BLaER1 treated with 17β-estradiol and CSF1 and Interleukin-3, amounts not matched to agents 10 nM and 100 nM (cell line): ENCODE results near the gene ZNF100.
"Not testable (repeated sequence)": the region's sequence is repeated elsewhere in the genome, so short reads cannot be mapped to it uniquely, and the experiment has no call there.

ENCODE experiments used
- H3K27ac ChIP-seq, 11 experiments: shearing (Covaris generic); formaldehyde crosslinking; 2 replicates each; pipeline ENCODE4 v1.8.1; 2022
- H3K27me3 ChIP-seq, 11 experiments: shearing (Covaris generic); formaldehyde crosslinking; 2 replicates each; pipeline ENCODE4 v1.8.1; 2022
- H3K36me3 ChIP-seq, 11 experiments: shearing (Covaris generic); formaldehyde crosslinking; 2 replicates each; pipeline ENCODE4 v1.8.1; 2022
- H3K4me1 ChIP-seq, 10 experiments: shearing (Covaris generic); formaldehyde crosslinking; 2 replicates each; pipeline ENCODE4 v1.8.1; 2022
- H3K4me2 ChIP-seq, 11 experiments: shearing (Covaris generic); formaldehyde crosslinking; 2 replicates each; pipeline ENCODE4 v1.8.1; 2022
- H3K4me3 ChIP-seq, 10 experiments: shearing (Covaris generic); formaldehyde crosslinking; 2 replicates each; pipeline ENCODE4 v1.8.1; 2022
- H3K9ac ChIP-seq, 11 experiments: shearing (Covaris generic); formaldehyde crosslinking; 2 replicates each; pipeline ENCODE4 v1.8.1; 2022
- H3K9me3 ChIP-seq, 11 experiments: shearing (Covaris generic); formaldehyde crosslinking; replicated peaks in 1 of 11; 2 replicates each; pipeline ENCODE4 v1.8.1; 2022
- H4K20me1 ChIP-seq, 11 experiments: shearing (Covaris generic); formaldehyde crosslinking; 2 replicates each; pipeline ENCODE4 v1.8.1; 2022
- Cebpa-rat ChIP-seq, 11 experiments: shearing (Covaris generic); IDR thresholded peaks; 2 replicates each; pipeline ENCODE4 v1.8.1; 2022

ZNF100 gene

DNA sequence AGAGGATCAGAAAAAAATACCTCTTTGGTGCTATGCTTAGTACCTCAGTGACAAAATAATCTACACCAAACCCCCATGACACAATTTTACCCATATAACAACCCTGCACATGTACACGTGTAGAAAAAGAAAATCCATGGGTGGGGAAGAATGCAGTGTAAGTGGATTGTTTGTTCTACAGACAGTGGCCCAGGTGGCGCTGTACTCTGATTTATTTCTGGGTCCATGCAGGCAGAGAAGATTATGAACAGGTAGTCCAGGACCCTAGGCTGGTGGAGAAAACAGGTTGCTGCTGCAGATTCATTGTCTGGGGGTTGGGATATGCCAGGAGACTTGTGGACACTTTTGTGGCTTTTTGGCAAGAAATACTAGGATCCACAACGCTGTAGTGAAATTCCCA, 9.1 kb downstream of the ZNF100 start:
- Histone ChIP-seq H3K9ac (no peak overlapping the region), H3K27me3 (no peaks in the 10 kb centered on the region), H3K9me3 (peaks cover 100% of the 10 kb centered on the region in 11 experiments), H3K27ac (no peak overlapping the region), H3K4me3 (peak overlapping the region in 3 of 10 experiments; percentile 1 to 21 (median 17); a peak in 1 of 20 replicates), H3K36me3 (peaks cover 99 to 100% (median 100%) of the 10 kb centered on the region in 11 experiments), H3K4me2 (no peak overlapping the region), H4K20me1 (no peaks in the 10 kb centered on the region; a peak in 1 of 22 replicates), H3K4me1 (no peaks in the 10 kb centered on the region)
- no peak for TF ChIP-seq Cebpa-rat (IDR thresholded peaks at IDR 0.05)

DNA sequence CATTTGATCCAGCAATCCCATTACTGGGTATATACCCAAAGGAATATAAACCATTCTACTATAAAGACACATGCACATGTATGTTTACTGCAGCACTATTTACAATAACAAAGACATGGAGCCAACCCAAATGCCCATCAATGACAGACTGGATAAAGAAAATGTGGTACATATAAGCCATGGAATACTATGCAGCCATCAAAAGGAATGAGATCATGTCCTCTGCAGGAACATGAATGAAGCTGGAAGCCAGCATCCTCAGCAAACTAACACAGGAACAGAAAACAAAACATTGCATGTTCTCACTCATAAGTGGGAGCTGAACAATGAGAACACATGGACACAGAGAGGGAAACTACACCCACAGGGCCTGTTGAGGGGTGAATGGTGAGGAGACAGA, 11.8 kb downstream of the ZNF100 start:
- peaks cover 100% of the 10 kb centered on the region in 11 experiments for H3K9me3 ChIP-seq
- H3K36me3 ChIP-seq, result peaks cover 99 to 100% (median 100%) of the 10 kb centered on the region in 11 experiments

DNA sequence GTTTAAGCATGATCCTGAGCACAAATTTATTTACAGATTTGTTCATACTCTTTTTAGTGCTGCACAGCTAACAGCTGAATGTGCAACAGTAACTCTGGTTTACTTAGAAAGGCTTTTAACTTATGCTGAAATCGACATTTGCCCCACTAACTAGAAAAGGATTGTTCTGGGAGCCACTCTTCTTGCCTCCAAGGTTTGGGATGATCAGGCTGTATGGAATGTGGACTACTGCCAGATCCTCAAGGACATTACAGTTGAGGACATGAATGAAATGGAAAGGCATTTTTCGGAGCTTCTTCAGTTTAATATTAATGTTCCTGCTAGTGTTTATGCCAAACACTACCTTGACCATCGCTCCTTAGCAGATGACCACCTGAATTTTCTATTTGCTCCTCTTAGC, 16.0 kb downstream of the ZNF100 start:
- peaks cover 99 to 100% (median 100%) of the 10 kb centered on the region in 11 experiments for H3K9me3 ChIP-seq
- TF ChIP-seq Cebpa-rat (IDR thresholded peaks at IDR 0.05), result no peak
- H3K4me2 ChIP-seq, result no peak overlapping the region
- H3K27ac ChIP-seq, result no peak overlapping the region
- no peaks in the 10 kb centered on the region; a peak in 1 of 22 replicates for H4K20me1 ChIP-seq
- peak overlapping the region in 3 of 10 experiments; percentile 11 to 38 (median 19); a peak in 3 of 20 replicates for H3K4me3 ChIP-seq
- H3K4me1 ChIP-seq, result no peaks in the 10 kb centered on the region
- H3K9ac ChIP-seq, result no peak overlapping the region
- peaks cover 99 to 100% (median 100%) of the 10 kb centered on the region in 11 experiments for H3K36me3 ChIP-seq
- H3K27me3 ChIP-seq, result no peaks in the 10 kb centered on the region

More for the DNA sequence above, 11.8 kb downstream of the ZNF100 start:
- H3K4me2 ChIP-seq, H3K4me1 ChIP-seq, H4K20me1 ChIP-seq, H3K27me3 ChIP-seq, H3K9ac ChIP-seq, H3K27ac ChIP-seq: not testable (repeated sequence)
- H3K4me3 ChIP-seq, result peak overlapping the region in 4 of 10 experiments; percentile 25 to 48 (median 32); a peak in 5 of 20 replicates

DNA sequence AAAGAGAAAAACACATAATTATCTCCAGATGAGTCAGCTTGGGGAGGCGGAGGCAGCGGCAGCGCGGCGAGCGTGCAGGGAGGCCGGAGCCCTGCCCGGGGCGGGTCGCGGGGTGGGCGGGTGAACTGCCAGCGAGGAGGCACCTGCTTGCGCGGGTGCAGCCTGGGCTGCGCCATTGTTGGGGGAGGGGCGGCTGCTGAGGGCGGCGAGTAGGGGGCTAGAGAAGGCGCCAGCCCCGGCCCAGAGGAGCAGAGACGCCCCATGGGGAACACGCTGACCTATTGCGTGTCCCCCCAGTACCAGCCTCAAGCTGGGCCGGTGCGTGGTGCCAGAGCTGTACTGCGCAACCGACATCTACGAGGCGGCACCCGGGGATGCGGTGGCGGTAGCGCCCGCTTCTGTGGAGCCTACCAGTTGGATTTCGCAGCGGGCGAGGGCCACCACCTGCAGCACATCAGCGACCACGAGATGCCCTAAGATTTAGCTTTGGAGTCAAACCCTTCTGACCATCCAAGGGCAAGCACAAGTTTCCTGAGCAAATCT, 16.7 kb downstream of the ZNF100 start:
- Histone ChIP-seq H3K27me3 (no peaks in the 10 kb centered on the region), H3K4me2 (no peak overlapping the region), H3K4me3 (peak overlapping the region in 5 of 10 experiments; percentile 11 to 38 (median 19); a peak in 5 of 20 replicates), H3K9ac (no peak overlapping the region), H4K20me1 (no peaks in the 10 kb centered on the region; a peak in 1 of 22 replicates), H3K27ac (no peak overlapping the region), H3K9me3 (peaks cover 99 to 100% (median 100%) of the 10 kb centered on the region in 11 experiments), H3K4me1 (no peaks in the 10 kb centered on the region), H3K36me3 (peaks cover 99 to 100% (median 100%) of the 10 kb centered on the region in 11 experiments)
- TF ChIP-seq Cebpa-rat (IDR thresholded peaks at IDR 0.05), result no peak

DNA sequence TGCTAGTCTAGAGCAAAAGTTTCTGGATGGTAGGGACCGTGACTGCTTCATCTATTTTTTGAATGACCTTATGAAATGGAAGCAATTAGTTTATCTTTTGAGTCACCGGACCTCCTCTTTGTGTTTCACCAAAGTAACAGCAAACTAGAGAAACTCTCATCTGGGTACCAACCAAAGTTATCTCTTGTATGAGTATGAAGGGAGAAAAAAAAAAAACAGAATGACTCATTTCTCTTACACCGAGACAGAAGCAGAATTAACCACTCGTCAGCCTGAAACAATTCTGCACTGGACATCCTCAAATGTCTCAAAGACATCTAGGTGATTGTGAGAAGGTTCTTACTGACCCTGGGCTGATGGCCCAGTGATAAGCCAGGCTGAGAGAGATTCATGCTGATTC, 18.3 kb downstream of the ZNF100 start:
- H3K9ac ChIP-seq, result no peak overlapping the region
- no peak overlapping the region for H3K4me3 ChIP-seq
- no peak for TF ChIP-seq Cebpa-rat (IDR thresholded peaks at IDR 0.05)
- peaks cover 97 to 100% (median 99%) of the 10 kb centered on the region in 11 experiments for H3K9me3 ChIP-seq
- peaks cover 98 to 100% (median 100%) of the 10 kb centered on the region in 11 experiments for H3K36me3 ChIP-seq
- H4K20me1 ChIP-seq, result no peaks in the 10 kb centered on the region; a peak in 1 of 22 replicates
- no peaks in the 10 kb centered on the region for H3K4me1 ChIP-seq
- H3K27ac ChIP-seq, result no peak overlapping the region
- no peak overlapping the region for H3K4me2 ChIP-seq
- H3K27me3 ChIP-seq, result no peaks in the 10 kb centered on the region

DNA sequence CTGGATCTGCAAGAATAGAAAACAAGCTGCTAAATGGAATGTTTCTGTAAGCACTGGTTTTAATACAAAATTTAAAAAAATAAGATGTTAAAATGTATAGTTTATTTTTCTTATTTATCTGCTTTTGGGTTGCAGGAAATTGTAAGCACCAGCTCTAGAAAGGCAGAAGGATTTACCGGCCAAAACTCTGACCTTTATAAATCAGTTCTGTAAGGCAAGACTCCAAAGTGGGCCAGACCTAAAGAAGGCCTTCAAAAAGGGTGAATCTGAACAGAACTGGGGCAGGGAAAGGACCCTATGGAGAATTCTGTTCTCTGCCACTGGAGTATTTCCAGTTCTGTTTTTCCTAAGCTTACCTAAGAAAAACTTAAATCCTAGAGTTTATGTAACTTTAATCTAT, 19.3 kb downstream of the ZNF100 start:
- Histone ChIP-seq H3K36me3 (peaks cover 98 to 100% (median 100%) of the 10 kb centered on the region in 11 experiments), H3K27ac (no peak overlapping the region), H3K4me2 (no peak overlapping the region), H3K9ac (no peak overlapping the region), H3K4me3 (no peak overlapping the region), H3K9me3 (peaks cover 97 to 100% (median 99%) of the 10 kb centered on the region in 11 experiments), H3K4me1 (no peaks in the 10 kb centered on the region), H4K20me1 (no peaks in the 10 kb centered on the region; a peak in 1 of 22 replicates), H3K27me3 (no peaks in the 10 kb centered on the region)
- TF ChIP-seq Cebpa-rat (IDR thresholded peaks at IDR 0.05), result no peak

DNA sequence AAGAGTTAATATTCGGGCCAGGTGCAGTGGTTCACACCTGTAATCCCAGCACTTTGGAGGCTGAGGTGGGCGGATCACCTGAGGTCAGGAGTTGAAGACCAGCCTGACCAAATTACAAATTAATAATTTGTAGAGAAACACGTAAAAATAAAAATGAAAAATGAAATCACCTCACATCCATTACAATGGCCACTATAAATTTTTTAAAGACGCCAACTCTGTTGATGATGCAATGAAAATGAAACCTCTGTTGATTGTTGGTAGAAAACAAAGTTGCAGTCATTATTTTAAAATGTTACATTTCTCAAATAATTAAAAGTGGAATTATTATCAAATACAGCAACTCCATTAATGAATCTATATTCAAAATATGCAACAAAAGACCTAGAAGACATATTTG, 26.8 kb downstream of the ZNF100 start:
- no peak for TF ChIP-seq Cebpa-rat (IDR thresholded peaks at IDR 0.05)
- Histone ChIP-seq H3K9me3 (peaks cover 96 to 100% (median 99%) of the 10 kb centered on the region in 11 experiments), H3K4me1 (no peaks in the 10 kb centered on the region), H3K36me3 (peaks cover 97 to 100% (median 99%) of the 10 kb centered on the region in 11 experiments), H3K4me3 (peak overlapping the region in 1 of 10 experiments; percentile 28; a peak in 1 of 20 replicates), H3K27me3 (no peaks in the 10 kb centered on the region), H4K20me1 (no peaks in the 10 kb centered on the region), H3K9ac (no peak overlapping the region), H3K4me2 (no peak overlapping the region), H3K27ac (no peak overlapping the region)

DNA sequence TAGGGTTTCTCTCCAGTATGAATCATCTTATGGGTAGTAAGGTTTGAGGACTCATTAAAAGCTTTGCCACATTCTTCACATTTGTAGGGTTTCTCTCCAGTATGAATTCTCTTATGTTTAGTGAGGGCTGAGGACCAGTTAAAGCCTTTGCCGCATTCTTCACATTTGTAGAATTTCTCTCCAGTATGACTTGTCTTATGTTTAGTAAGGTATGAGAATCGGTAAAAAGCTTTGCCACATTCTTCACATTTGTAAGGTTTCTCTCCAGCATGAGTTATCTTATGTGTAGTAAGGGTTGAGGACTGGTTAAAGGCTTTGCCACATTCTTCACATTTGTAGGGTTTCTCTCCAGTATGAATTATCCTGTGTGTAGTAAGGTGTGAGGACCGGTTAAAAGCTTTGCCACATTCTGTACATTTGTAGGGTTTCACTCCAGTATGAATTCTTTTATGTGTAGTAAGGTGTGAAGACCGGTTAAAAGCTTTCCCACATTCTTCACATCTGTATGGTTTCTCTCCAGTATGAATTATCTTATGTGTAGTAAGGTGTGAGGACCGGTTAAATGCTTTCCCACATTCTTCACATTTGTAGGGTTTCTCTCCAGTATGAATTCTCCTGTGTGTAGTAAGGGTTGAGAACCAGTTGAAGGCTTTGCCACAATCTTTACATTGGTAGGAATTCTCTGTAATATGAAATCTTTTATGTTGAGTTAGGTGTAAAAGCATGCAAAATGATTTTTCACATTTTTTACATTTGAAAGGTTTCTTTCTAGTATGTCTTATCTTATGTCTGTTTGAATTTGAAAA, 40.2 kb downstream of the ZNF100 start:
- Histone ChIP-seq H3K36me3 (peaks cover 78 to 95% (median 91%) of the 10 kb centered on the region in 11 experiments), H3K4me3 (peak overlapping the region in 9 of 10 experiments; percentile 25 to 51 (median 33); a peak in 13 of 20 replicates), H3K9me3 (peaks cover 92 to 96% (median 95%) of the 10 kb centered on the region in 11 experiments)
- H3K4me1 ChIP-seq, H3K27me3 ChIP-seq, H3K27ac ChIP-seq, H3K9ac ChIP-seq, H3K4me2 ChIP-seq, H4K20me1 ChIP-seq: not testable (repeated sequence)

DNA sequence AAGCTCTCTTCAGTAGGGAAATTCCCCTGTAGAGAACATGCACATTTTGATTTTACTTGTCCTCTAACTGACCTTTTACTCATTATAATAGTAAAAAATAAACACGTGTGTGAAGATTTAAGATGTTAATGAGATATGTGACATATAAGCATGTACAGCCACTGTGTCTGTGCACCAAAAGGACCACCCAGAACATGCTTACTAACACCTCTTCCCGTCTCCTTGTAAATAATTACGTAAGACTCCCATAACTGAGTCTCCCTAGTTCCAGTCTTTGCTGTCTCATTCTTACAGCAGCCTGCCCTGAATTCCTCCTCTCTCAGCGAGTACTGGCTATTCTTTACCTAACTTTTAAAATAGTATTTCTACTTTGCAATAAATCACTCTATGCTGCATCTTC, 53.6 kb downstream of the ZNF100 start:
- H4K20me1 ChIP-seq, result no peaks in the 10 kb centered on the region
- no peak overlapping the region for H3K9ac ChIP-seq
- H3K4me3 ChIP-seq, result no peak overlapping the region
- no peaks in the 10 kb centered on the region for H3K27me3 ChIP-seq
- H3K4me2 ChIP-seq, result no peak overlapping the region
- no peaks in the 10 kb centered on the region for H3K4me1 ChIP-seq
- no peak overlapping the region for H3K27ac ChIP-seq
- no peak for TF ChIP-seq Cebpa-rat (IDR thresholded peaks at IDR 0.05)
- peaks cover 0 to 7% (median 0%) of the 10 kb centered on the region in 11 experiments; a peak in 2 of 22 replicates for H3K36me3 ChIP-seq
- peaks cover 43 to 64% (median 54%) of the 10 kb centered on the region in 11 experiments for H3K9me3 ChIP-seq
